Measurements from ENCODE around the gene IFNG.

IFNG gene

GRCh38 chr12:68111995-68112394, 47.5 kb downstream of the IFNG start:
- no peak for DNase-seq

- no peak for DNase-seq
These were observed 49.9 kb downstream of the IFNG start for GRCh38 chr12:68109444-68110217.

GRCh38 chr12:68109001-68109400, 50.5 kb downstream of the IFNG start:
- no peak for DNase-seq

- DNase-seq = no peak
These were observed 52.9 kb downstream of the IFNG start for GRCh38 chr12:68106660-68107059.

- no peak for DNase-seq
These were observed 53.4 kb downstream of the IFNG start for GRCh38 chr12:68106160-68106559.

Data from NCI-H2171 (cell line).